HL-60 (cell line): ENCODE results near the gene ZNF648.

ENCODE experiments used
- GABPA ChIP-seq: IDR thresholded peaks from 2 replicates; pipeline ENCODE4 v1.6.1; 2012; ENCODE audit warnings: low read depth
- POLR2AphosphoS5 ChIP-seq: IDR thresholded peaks from 2 replicates; pipeline ENCODE4 v1.6.1; 2012; ENCODE audit warnings: low read depth
- SPI1 ChIP-seq: IDR thresholded peaks from 2 replicates; pipeline ENCODE4 v1.6.1; 2012; ENCODE audit warnings: low read depth, mild to moderate bottlenecking, borderline replicate concordance
- TF ChIP-seq, protein P1 (sequence below): IDR thresholded peaks from one replicate; pipeline ENCODE4 v1.5.1; 2011; ENCODE audit warnings: low read length, control low read depth, inconsistent platforms; ENCODE audit not compliant: insufficient read depth
- TF ChIP-seq, protein P2 (sequence below): IDR thresholded peaks from 2 replicates; pipeline ENCODE4 v1.6.1; 2012; ENCODE audit warnings: low read depth; ENCODE audit not compliant: insufficient replicate concordance

DNA sequence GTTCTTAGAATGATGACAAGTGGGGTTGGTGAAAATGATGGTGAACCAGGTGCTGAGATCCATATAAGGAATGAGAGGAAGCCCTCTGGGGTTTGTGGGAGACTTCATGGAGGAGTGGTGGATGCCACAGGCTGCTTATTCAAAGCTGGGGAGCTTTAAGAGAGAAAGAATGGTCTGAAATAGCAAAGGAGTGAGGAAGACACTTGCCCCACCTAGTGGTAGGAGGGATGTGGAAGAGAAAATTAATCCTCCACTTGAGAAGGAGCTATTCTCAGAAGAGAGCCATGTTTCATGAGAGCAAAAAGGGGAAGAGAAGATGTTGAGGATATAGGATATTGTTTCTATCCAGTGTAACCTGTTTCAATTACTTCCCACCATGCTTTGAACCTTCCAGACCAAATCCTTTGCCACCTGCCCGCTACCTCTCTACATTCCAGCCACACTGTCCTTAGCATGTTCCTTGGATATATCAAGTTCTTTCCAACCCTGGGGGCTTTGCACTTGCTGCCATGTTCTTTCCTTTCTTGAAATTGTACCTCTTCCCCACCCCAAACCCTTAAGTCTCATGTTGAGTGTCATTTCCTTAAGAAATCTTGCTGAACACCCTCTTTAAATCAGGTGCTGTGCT, 19.6 kb upstream of the ZNF648 start:
- TF ChIP-seq, protein P1, sequence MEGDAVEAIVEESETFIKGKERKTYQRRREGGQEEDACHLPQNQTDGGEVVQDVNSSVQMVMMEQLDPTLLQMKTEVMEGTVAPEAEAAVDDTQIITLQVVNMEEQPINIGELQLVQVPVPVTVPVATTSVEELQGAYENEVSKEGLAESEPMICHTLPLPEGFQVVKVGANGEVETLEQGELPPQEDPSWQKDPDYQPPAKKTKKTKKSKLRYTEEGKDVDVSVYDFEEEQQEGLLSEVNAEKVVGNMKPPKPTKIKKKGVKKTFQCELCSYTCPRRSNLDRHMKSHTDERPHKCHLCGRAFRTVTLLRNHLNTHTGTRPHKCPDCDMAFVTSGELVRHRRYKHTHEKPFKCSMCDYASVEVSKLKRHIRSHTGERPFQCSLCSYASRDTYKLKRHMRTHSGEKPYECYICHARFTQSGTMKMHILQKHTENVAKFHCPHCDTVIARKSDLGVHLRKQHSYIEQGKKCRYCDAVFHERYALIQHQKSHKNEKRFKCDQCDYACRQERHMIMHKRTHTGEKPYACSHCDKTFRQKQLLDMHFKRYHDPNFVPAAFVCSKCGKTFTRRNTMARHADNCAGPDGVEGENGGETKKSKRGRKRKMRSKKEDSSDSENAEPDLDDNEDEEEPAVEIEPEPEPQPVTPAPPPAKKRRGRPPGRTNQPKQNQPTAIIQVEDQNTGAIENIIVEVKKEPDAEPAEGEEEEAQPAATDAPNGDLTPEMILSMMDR, result peak; percentile 29
- TF ChIP-seq POLR2AphosphoS5 (no peak), GABPA (no peak), SPI1 (peak; percentile 90)
- TF ChIP-seq, protein P2, sequence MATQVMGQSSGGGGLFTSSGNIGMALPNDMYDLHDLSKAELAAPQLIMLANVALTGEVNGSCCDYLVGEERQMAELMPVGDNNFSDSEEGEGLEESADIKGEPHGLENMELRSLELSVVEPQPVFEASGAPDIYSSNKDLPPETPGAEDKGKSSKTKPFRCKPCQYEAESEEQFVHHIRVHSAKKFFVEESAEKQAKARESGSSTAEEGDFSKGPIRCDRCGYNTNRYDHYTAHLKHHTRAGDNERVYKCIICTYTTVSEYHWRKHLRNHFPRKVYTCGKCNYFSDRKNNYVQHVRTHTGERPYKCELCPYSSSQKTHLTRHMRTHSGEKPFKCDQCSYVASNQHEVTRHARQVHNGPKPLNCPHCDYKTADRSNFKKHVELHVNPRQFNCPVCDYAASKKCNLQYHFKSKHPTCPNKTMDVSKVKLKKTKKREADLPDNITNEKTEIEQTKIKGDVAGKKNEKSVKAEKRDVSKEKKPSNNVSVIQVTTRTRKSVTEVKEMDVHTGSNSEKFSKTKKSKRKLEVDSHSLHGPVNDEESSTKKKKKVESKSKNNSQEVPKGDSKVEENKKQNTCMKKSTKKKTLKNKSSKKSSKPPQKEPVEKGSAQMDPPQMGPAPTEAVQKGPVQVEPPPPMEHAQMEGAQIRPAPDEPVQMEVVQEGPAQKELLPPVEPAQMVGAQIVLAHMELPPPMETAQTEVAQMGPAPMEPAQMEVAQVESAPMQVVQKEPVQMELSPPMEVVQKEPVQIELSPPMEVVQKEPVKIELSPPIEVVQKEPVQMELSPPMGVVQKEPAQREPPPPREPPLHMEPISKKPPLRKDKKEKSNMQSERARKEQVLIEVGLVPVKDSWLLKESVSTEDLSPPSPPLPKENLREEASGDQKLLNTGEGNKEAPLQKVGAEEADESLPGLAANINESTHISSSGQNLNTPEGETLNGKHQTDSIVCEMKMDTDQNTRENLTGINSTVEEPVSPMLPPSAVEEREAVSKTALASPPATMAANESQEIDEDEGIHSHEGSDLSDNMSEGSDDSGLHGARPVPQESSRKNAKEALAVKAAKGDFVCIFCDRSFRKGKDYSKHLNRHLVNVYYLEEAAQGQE, result no peak
